Mammary epithelial cell (primary cell): ENCODE results near the gene ADAMTS9.

Experiments used
- CTCF ChIP-seq, 2 donors: IDR thresholded peaks in 1 of 2; conservative IDR thresholded peaks in 1 of 2; 2 replicates each; pipeline ENCODE4 v1.5.1; 2011 to 2012; ENCODE audit warnings: inconsistent platforms in 2 of 2, low read length in 2 of 2, mild to moderate bottlenecking in 2 of 2, control low read depth in 1 of 2, low read depth in 1 of 2; ENCODE audit not compliant: insufficient read depth in 1 of 2; ENCODE audit errors: extremely low read depth in 1 of 2
- EZH2 ChIP-seq: IDR thresholded peaks from 2 replicates; pipeline ENCODE4 v1.6.1; 2012; ENCODE audit warnings: low read length, inconsistent platforms, borderline replicate concordance

- TF ChIP-seq CTCF (conservative IDR thresholded peaks at IDR 0.05 in 1 of 2, IDR thresholded peaks at IDR 0.05 in 1 of 2; ENCODE audit: extremely low read depth in 1 of 2, insufficient read depth in 1 of 2, low read depth in 1 of 2, low read length in 2 of 2) (no peak), EZH2 (no peak)
Observed at GRCh38 chr3:64696896-64697295, 9.1 kb upstream of the ADAMTS9 start.
